K562 (cell line): Measurements from ENCODE around the gene PGGHG. TPM values are rescaled to one million over a fixed set of nuclear protein-coding genes. Genes with fewer than 3 reads are reported as not detected.
"Not testable (repeated sequence)": the region's sequence is repeated elsewhere in the genome, so short reads cannot be mapped to it uniquely, and the experiment has no call there.

Experiments used
- ATAC-seq: fragments of 200-7000 bp; cut with Tn5 transposase; 3 replicates; pipeline ENCODE4 v1.9.1; 2020; ENCODE audit warnings: moderate library complexity
- BruUV-seq: library from RNA; stranded (reverse); fragments of 400-500 nt; replicated peaks from 2 replicates; lab custom pipeline; 2021; lab: Mats Ljungman, UMichigan
- CTCF ChIA-PET: fragments of 300-600 bp; formaldehyde crosslinking; extraction: SDS; loops from one replicate; lab custom pipeline; 2021; ENCODE audit warnings: low intra/inter-chr PET ratio; lab: Yijun Ruan, JAX
- POLR2A ChIA-PET: fragments of 300-600, 350-650 bp; sonication (Branson Sonifier 250); formaldehyde crosslinking; extraction: SDS; loops from one replicate; lab custom pipeline; 2021; ENCODE audit warnings: antibody characterized with exemption, inconsistent platforms; lab: Yijun Ruan, JAX
- DNase-seq, 4 experiments: peaks; one replicate each; pipeline versions ENCODE4 v3.0.0 to v3.0.0-alpha.2; 2011 to 2018; ENCODE audit warnings: low spot score in 3 of 4, mixed read lengths in 3 of 4; ENCODE audit errors: extremely low read depth in 1 of 4
- FAIRE-seq: peaks from 2 replicates; lab custom pipeline; 2011; peaks lifted over from hg19 to GRCh38; lab: Jason Lieb, UNC
- H2AFZ ChIP-seq: 2 replicates; pipeline ENCODE4 v1.6.0; 2011; ENCODE audit warnings: low read depth, low read length, control low read depth, inconsistent platforms
- H3K27ac ChIP-seq: fragments of 200-600 bp; 3 replicates; pipeline ENCODE4 v1.8.0; 2011; ENCODE audit warnings: low read depth, mild to moderate bottlenecking, control low read depth, inconsistent platforms, low read length, moderate library complexity, mixed read lengths; ENCODE audit errors: extremely low read depth
- H3K27me3 ChIP-seq, 2 experiments: fragments of 300-600 bp in 1 of 2; 2 replicates in 1 of 2; 3 replicates in 1 of 2; pipeline versions ENCODE4 v1.6.0 to v1.8.0; 2011; ENCODE audit warnings: inconsistent platforms in 2 of 2, low read length in 2 of 2, mild to moderate bottlenecking in 1 of 2, mixed read lengths in 1 of 2, moderate library complexity in 1 of 2; ENCODE audit not compliant: control insufficient read depth in 2 of 2, insufficient read depth in 2 of 2
- H3K36me3 ChIP-seq: fragments of 300-600 bp; 3 replicates; pipeline ENCODE4 v1.8.0; 2011; ENCODE audit warnings: mild to moderate bottlenecking, low read length, inconsistent platforms; ENCODE audit not compliant: control insufficient read depth, insufficient read depth
- H3K4me1 ChIP-seq, 2 experiments: fragments of 200-600 bp in 1 of 2; replicated peaks in 1 of 2; 2 replicates in 1 of 2; 3 replicates in 1 of 2; pipeline versions ENCODE4 v1.5.1 to v1.8.0; 2011; ENCODE audit warnings: inconsistent platforms in 2 of 2, low read length in 2 of 2, mild to moderate bottlenecking in 1 of 2, mixed read lengths in 1 of 2, moderate library complexity in 1 of 2; ENCODE audit not compliant: control insufficient read depth in 2 of 2, insufficient read depth in 2 of 2
- H3K4me2 ChIP-seq: 2 replicates; pipeline ENCODE4 v1.6.1; 2011; ENCODE audit warnings: low read length, control low read depth, inconsistent platforms, mixed read lengths; ENCODE audit not compliant: insufficient read depth
- H3K4me3 ChIP-seq: fragments of 200-600 bp; sonication (generic), shearing (Covaris generic); 2 replicates; pipeline ENCODE4 v1.5.1; 2016; ENCODE audit warnings: control low read depth, inconsistent platforms
- H3K79me2 ChIP-seq: fragments of 200-600 bp; 3 replicates; pipeline ENCODE4 v1.8.0; 2011; ENCODE audit warnings: low read length, inconsistent platforms; ENCODE audit not compliant: control insufficient read depth, insufficient read depth
- H3K9ac ChIP-seq, 2 experiments: 2 replicates each; pipeline versions ENCODE4 v1.6.0 to v1.6.1; 2011; ENCODE audit warnings: low read depth in 2 of 2, low read length in 2 of 2, control low read depth in 1 of 2, inconsistent platforms in 1 of 2, mild to moderate bottlenecking in 1 of 2, mixed read lengths in 1 of 2; ENCODE audit not compliant: insufficient read depth in 1 of 2
- H3K9me1 ChIP-seq: one replicate; pipeline ENCODE4 v1.6.0; 2011; ENCODE audit warnings: inconsistent platforms, mild to moderate bottlenecking, low read length, moderate library complexity; ENCODE audit not compliant: control insufficient read depth, insufficient read depth
- H3K9me3 ChIP-seq: replicated peaks from 2 replicates; pipeline ENCODE4 v1.5.1; 2011; ENCODE audit warnings: low read depth, low read length, inconsistent platforms; ENCODE audit not compliant: control insufficient read depth, insufficient read depth
- H4K20me1 ChIP-seq: replicated peaks from 2 replicates; pipeline ENCODE4 v1.6.1; 2011; ENCODE audit warnings: low read length, inconsistent platforms, mixed read lengths; ENCODE audit not compliant: control insufficient read depth, insufficient read depth
- WGBS: fragments of 100-300 bp; shearing (Covaris generic); methylation state at CpG from one replicate; pipeline ENCODE4 v1.1.6; 2016; ENCODE audit warnings: low coverage, mixed read lengths; ENCODE audit not compliant: insufficient coverage; ENCODE audit errors: missing lambda C conversion rate; 5-methylcytosine and 5-hydroxymethylcytosine counted together
- in situ Hi-C: fragments of 300-500 bp; cut with MboI; formaldehyde crosslinking; loops from 4 replicates; pipeline ENCODE4 v1.15.0; 2018; ENCODE audit warnings: inconsistent platforms, mixed read lengths
- intact Hi-C: fragments of 100-400 bp; cut with micrococcal nuclease; formaldehyde crosslinking; loops from 2 replicates; pipeline ENCODE4 v1.14.2; 2022
- polyA plus RNA-seq, 8 experiments: library from polyadenylated mRNA; depleted of rRNA in 4 of 8; stranded (reverse) in 5 of 8; unstranded in 3 of 8; fragments of >200 nt; fragmentation: Nextera tagmentation in 2 of 8; fragmentation: Illumina TruSeq in 1 of 8; extraction: Ambion mirVana in 2 of 8; extraction: Trizol in 1 of 8; gene quantifications; 2 replicates each; pipeline versions ENCODE4 v1.2.1 to v1.2.3, GENCODE V29; 2011 to 2014; ENCODE audit warnings: inconsistent platforms in 1 of 8, missing spikeins in 1 of 8
- total RNA-seq, 7 experiments: library from RNA; depleted of rRNA in 6 of 7; stranded (reverse); fragments of >200 nt in 6 of 7; fragmentation: Illumina TruSeq in 2 of 7; extraction: Trizol in 2 of 7; gene quantifications; 2 replicates each; pipeline versions ENCODE4 v1.2.1 to v1.2.3, GENCODE V29; 2011 to 2021; ENCODE audit warnings: low replicate concordance in 1 of 7
- TF ChIP-seq, protein P1 (sequence below): fragments of 450-650 bp; IDR thresholded peaks from 2 replicates; pipeline ENCODE4 v1.6.1; 2017; ENCODE audit warnings: antibody characterized with exemption, mild to moderate bottlenecking

The PGGHG gene
- total and polyA plus RNA-seq, 9 of the 15 experiments (the other 6 are each of a cell fraction or from before 2014, with no cell fraction given): 0.38 to 85.1 (median 18.1) TPM

DNA sequence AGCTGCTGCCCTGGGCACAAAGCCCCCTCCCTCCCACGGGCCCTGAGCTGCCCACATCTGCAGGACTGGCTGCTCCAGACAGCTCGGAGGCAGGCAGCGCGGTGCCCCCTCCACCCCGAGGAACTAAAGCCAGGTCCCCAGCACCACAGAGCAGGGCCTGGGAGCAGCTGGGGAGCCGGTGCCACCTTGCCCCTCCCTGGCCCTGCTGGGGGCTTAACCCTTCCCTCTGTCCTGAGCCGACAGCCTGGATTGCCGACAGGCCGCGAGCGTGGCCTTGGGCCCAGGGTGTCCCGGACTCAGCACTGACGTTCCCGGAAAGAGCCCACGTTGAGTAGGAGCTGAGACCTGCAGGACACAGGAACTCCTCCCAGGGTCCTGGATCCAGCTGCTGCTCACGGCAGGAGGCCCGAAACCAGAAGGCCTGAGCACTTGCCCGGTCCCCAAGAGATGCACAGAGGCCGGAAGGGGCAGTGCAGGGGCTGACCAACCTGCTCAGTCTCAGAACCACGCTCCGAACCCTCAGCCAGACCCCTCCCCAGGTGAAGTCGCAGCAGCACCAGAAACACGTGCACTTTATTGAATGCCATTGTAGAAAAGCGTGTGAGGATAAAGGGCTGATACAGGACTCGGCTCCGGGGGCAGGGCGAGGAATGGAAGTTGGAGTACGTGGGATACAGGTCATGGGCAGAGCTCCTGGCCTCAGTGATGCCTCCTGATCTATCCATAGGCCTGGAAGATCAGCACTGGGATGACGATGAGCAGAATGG, 30.4 kb downstream of the PGGHG start (continued):
- TF ChIP-seq, protein P1, sequence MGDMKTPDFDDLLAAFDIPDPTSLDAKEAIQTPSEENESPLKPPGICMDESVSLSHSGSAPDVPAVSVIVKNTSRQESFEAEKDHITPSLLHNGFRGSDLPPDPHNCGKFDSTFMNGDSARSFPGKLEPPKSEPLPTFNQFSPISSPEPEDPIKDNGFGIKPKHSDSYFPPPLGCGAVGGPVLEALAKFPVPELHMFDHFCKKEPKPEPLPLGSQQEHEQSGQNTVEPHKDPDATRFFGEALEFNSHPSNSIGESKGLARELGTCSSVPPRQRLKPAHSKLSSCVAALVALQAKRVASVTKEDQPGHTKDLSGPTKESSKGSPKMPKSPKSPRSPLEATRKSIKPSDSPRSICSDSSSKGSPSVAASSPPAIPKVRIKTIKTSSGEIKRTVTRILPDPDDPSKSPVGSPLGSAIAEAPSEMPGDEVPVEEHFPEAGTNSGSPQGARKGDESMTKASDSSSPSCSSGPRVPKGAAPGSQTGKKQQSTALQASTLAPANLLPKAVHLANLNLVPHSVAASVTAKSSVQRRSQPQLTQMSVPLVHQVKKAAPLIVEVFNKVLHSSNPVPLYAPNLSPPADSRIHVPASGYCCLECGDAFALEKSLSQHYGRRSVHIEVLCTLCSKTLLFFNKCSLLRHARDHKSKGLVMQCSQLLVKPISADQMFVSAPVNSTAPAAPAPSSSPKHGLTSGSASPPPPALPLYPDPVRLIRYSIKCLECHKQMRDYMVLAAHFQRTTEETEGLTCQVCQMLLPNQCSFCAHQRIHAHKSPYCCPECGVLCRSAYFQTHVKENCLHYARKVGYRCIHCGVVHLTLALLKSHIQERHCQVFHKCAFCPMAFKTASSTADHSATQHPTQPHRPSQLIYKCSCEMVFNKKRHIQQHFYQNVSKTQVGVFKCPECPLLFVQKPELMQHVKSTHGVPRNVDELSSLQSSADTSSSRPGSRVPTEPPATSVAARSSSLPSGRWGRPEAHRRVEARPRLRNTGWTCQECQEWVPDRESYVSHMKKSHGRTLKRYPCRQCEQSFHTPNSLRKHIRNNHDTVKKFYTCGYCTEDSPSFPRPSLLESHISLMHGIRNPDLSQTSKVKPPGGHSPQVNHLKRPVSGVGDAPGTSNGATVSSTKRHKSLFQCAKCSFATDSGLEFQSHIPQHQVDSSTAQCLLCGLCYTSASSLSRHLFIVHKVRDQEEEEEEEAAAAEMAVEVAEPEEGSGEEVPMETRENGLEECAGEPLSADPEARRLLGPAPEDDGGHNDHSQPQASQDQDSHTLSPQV: peak; percentile 87

- peaks cover 50% of the 10 kb centered on the region for H3K79me2 ChIP-seq
- peaks cover 28% of the 10 kb centered on the region; the same call in 1 of the 3 replicates for H3K36me3 ChIP-seq
- CTCF ChIA-PET, intact Hi-C loops, H3K9me1 ChIP-seq, ATAC-seq, H4K20me1 ChIP-seq, H3K27me3 ChIP-seq, FAIRE-seq, H3K9me3 ChIP-seq, H2AFZ ChIP-seq, in situ Hi-C loops, DNase-seq, BruUV-seq: not testable (repeated sequence)
- H3K4me3 ChIP-seq: peak overlapping the region; percentile 27
- H3K9ac ChIP-seq: peak overlapping the region; percentile 59 to 90; a peak in 1 of 4 replicates
- POLR2A ChIA-PET: interaction anchor here (0.6 kb wide), 1 partner anchor 9 kb away, joined by 3 read pairs; no protein-coding TSS in a partner anchor
- peak overlapping the region; percentile 76 for H3K4me2 ChIP-seq
- H3K4me1 ChIP-seq: peaks cover 18 to 51% of the 10 kb centered on the region in 2 experiments
- H3K27ac ChIP-seq: peak overlapping the region; percentile 45; the same call in 2 of the 3 replicates
- WGBS: 63% methylated on average over 2 of the region's 10 CpGs
Measured at GRCh38 chr11:319888-320273, 31.0 kb downstream of the PGGHG start.
